Panc1 (cell line): Measurements from ENCODE around the gene SOS2. TPM values are rescaled to one million over a fixed set of nuclear protein-coding genes. Genes with fewer than 3 reads are reported as not detected.

ENCODE experiments used
- ATAC-seq: fragments of 200-7000 bp; cut with Tn5 transposase; 2 replicates; pipeline ENCODE4 v1.9.1; 2020; ENCODE audit warnings: mild to moderate bottlenecking, moderate library complexity
- BruUV-seq: library from RNA; stranded (reverse); fragments of 400-500 nt; replicated peaks from 2 replicates; lab custom pipeline; 2021; lab: Mats Ljungman, UMichigan
- CTCF ChIA-PET: fragments of 300-600 bp; sonication (Branson Sonifier 250); formaldehyde crosslinking; loops from one replicate; lab custom pipeline; 2022; ENCODE audit warnings: antibody characterized with exemption; lab: Charles Lee
- POLR2A ChIA-PET: fragments of 300-600 bp; sonication (Branson Sonifier 250); formaldehyde crosslinking; loops from one replicate; lab custom pipeline; 2022; ENCODE audit warnings: antibody characterized with exemption; lab: Charles Lee
- DNase-seq: peaks from one replicate; pipeline ENCODE4 v3.0.0-alpha.2; 2010; ENCODE audit warnings: low read depth, low spot score
- H3K27ac ChIP-seq: 2 replicates; pipeline ENCODE4 v1.5.1; 2011; ENCODE audit warnings: mild to moderate bottlenecking, low read length, inconsistent platforms
- H3K27me3 ChIP-seq: fragments of 200-500 bp; sonication (Bioruptor generic); 2 replicates; pipeline ENCODE4 v1.6.0; 2014; ENCODE audit warnings: low read length, inconsistent platforms; ENCODE audit not compliant: control insufficient read depth, insufficient read depth
- H3K36me3 ChIP-seq: fragments of 200-500 bp; sonication (Bioruptor generic); 2 replicates; pipeline ENCODE4 v1.5.1; 2014; ENCODE audit warnings: inconsistent platforms, mild to moderate bottlenecking, low read length, moderate library complexity; ENCODE audit not compliant: control insufficient read depth, insufficient read depth
- H3K4me1 ChIP-seq: 2 replicates; pipeline ENCODE4 v1.5.1; 2011; ENCODE audit warnings: inconsistent platforms, mild to moderate bottlenecking, low read length, moderate library complexity; ENCODE audit not compliant: control insufficient read depth, insufficient read depth
- H3K4me3 ChIP-seq, 2 experiments: 2 replicates each; pipeline ENCODE4 v1.5.1; 2011 to 2012; ENCODE audit warnings: low read depth in 2 of 2, low read length in 2 of 2, mild to moderate bottlenecking in 2 of 2, inconsistent platforms in 1 of 2, moderate library complexity in 1 of 2
- H3K9me3 ChIP-seq: fragments of 200-500 bp; sonication (Bioruptor generic); 2 replicates; pipeline ENCODE4 v1.5.1; 2014; ENCODE audit warnings: low read depth, mild to moderate bottlenecking, inconsistent platforms, low read length, moderate library complexity; ENCODE audit not compliant: control insufficient read depth, insufficient read depth
- CTCF ChIP-seq: fragments of 450-650 bp; IDR thresholded peaks from 2 replicates; pipeline ENCODE4 v1.5.1; 2017; ENCODE audit warnings: mild to moderate bottlenecking
- POLR2AphosphoS5 ChIP-seq: IDR thresholded peaks from 2 replicates; pipeline ENCODE4 v1.6.1; 2012; ENCODE audit warnings: mild to moderate bottlenecking, low read depth, low read length, moderate library complexity
- REST ChIP-seq, 2 experiments: IDR thresholded peaks; 2 replicates each; pipeline ENCODE4 v1.6.1; 2011 to 2012; ENCODE audit warnings: low read depth in 2 of 2, control low read depth in 1 of 2, low read length in 1 of 2, mild to moderate bottlenecking in 1 of 2, moderate library complexity in 1 of 2; ENCODE audit not compliant: insufficient read depth in 1 of 2
- SIN3A ChIP-seq: IDR thresholded peaks from 2 replicates; pipeline ENCODE4 v1.6.1; 2012; ENCODE audit warnings: low read depth, mild to moderate bottlenecking, low read length, moderate library complexity, borderline replicate concordance; ENCODE audit not compliant: insufficient read depth
- TCF7L2 ChIP-seq: IDR thresholded peaks from 2 replicates; pipeline ENCODE4 v1.6.1; 2011; ENCODE audit warnings: mild to moderate bottlenecking, low read depth, low read length, inconsistent platforms
- in situ Hi-C: cut with HindIII; loops from 2 replicates; pipeline ENCODE4 v1.10.0; 2016; ENCODE audit warnings: low sequenced_read_pairs, low pct_unique_long_range_greater_than_20kb
- intact Hi-C: fragments of 100-400 bp; cut with micrococcal nuclease; formaldehyde crosslinking; loops from one replicate; pipeline ENCODE4 v1.10.0; 2022; ENCODE audit not compliant: unreplicated experiment
- total RNA-seq: library from RNA; stranded (reverse); gene quantifications from one replicate; pipeline ENCODE4 v1.2.1, GENCODE V29; 2021; ENCODE audit not compliant: unreplicated experiment

Gene SOS2
- total RNA-seq, 1 experiment from 2014 or later = 21.2 TPM

- DNase-seq (no peak), ATAC-seq (no peak)
- intact Hi-C loops = no loop called here
- ChIA-PET POLR2A (no interaction called here), CTCF (no interaction called here)
- no peaks in the 10 kb centered on the region for H3K9me3 ChIP-seq
- no peaks in the 10 kb centered on the region for H3K27me3 ChIP-seq
- no peaks in the 10 kb centered on the region; the same call in 1 of the 2 replicates for H3K36me3 ChIP-seq
- no peak overlapping the region for H3K27ac ChIP-seq
- no peak overlapping the region for H3K4me3 ChIP-seq
- in situ Hi-C loops = no loop called here
- H3K4me1 ChIP-seq = no peaks in the 10 kb centered on the region; the same call in 1 of the 2 replicates
- no TSS peak for BruUV-seq
- no peak for TF ChIP-seq SIN3A
- TF ChIP-seq TCF7L2 = no peak
- no peak for TF ChIP-seq REST (IDR thresholded peaks at IDR 0.05; ENCODE audit: insufficient read depth in 1 of 2, low read depth in 2 of 2, low read length in 1 of 2)
- TF ChIP-seq CTCF = no peak
- no peak for TF ChIP-seq POLR2AphosphoS5
Measured at GRCh38 chr14:50242566-50243310, 11.4 kb upstream of the SOS2 start.

GRCh38 chr14:50242096-50242495 is 10.7 kb upstream of the SOS2 start:
- Histone ChIP-seq H3K4me3 (no peak overlapping the region), H3K9me3 (no peaks in the 10 kb centered on the region), H3K4me1 (no peaks in the 10 kb centered on the region; the same call in 1 of the 2 replicates), H3K36me3 (no peaks in the 10 kb centered on the region; the same call in 1 of the 2 replicates), H3K27ac (no peak overlapping the region), H3K27me3 (no peaks in the 10 kb centered on the region)
- TF ChIP-seq CTCF (no peak), POLR2AphosphoS5 (no peak)
- in situ Hi-C loops (no loop called here), intact Hi-C loops (no loop called here)
- POLR2A ChIA-PET = no interaction called here
- DNase-seq (no peak), ATAC-seq (no peak)
- CTCF ChIA-PET = no interaction called here
- no TSS peak for BruUV-seq
